Glomerular visceral epithelial cell (primary cell): ENCODE measurements around the gene B4GALNT4.
"Not testable (repeated sequence)": the region's sequence is repeated elsewhere in the genome, so short reads cannot be mapped to it uniquely, and the experiment has no call there.

Experiments
- DNase-seq: peaks from one replicate; pipeline ENCODE4 v3.0.0-alpha.2; 2016; ENCODE audit errors: extremely low spot score

The B4GALNT4 gene

DNA sequence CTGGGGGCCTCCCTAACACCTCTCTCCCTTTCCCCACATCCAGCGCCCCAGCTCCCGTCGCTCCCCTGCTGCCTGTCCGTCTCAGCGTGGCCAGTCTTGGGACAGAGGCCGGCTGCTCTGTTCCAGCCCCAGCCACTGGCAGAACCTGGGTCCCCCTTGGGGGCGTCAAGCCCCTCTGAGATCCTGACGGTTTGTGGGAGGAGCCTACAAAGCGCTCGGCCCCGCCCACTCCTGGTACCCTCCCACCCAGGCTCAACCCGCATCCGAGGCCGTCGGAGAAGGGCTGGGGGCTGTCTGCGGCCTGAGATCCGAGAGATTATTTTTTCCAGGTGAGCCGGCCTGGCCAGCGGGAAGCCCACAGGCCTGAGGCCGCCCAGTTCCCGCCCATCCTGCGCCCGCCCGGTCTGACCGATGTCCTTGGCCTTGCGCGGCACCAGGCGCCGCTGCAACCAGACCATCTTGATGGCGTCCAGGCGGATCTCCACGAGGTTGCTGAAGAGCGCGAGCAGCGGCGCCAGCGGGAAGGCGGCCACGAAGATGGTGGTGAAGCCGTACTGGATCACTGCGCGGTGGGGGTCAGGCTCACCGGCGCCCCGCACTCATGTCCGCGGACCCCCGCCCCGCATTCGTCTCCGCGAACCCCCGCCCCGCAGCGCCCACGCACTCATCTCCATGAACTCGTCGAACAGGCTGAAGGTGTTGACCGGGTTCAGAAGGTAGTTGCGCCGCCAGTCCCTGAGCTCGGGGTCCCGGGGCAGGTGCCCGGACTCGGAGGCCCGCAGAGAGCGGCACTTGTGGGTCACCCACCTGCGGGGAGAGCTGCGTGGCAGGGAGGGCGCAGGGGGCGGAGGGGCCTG, 51.0 kb downstream of the B4GALNT4 start:
- DNase-seq, result no peak

DNA sequence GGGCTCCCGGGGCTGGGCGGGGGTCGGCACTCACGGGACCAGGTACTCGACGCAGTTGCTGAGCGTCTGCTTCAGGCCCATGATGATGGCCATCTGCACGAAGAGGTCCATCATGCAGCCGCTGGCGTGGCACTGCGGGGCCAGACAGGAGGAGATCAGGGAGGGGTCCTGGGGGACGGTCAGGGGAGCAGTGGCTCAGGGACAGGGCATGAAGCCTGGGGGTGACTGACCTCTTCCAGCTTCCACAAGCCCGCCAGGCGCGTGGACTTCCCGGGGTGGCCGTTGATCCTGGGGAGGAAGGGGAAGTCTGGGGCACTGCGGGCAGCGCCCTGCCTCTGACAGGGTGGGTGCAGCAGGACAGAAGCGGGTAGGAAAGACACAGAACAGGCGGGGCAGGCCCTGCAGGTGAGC, 51.6 kb downstream of the B4GALNT4 start:
- DNase-seq, result no peak

DNA sequence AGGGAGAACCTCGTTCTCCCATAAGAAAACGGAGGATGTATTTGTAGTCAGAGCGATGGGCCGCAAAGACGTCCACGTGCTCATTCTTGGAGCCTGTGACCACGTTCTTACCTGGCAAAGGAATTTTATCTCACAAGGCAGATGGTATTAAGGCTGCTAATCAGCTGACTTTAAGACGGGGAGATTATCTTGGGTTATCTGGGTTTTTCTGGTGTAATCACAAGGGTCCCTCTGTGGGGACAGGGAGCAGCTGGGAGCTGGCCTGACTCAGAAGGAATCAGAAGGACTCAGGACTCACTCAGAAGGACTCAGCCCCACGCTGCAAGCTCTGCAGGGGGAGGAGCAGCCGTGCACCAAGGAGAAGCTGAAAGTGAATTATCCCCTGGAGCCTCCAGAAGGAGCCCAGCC, 53.0 kb downstream of the B4GALNT4 start:
- no peak for DNase-seq

DNA sequence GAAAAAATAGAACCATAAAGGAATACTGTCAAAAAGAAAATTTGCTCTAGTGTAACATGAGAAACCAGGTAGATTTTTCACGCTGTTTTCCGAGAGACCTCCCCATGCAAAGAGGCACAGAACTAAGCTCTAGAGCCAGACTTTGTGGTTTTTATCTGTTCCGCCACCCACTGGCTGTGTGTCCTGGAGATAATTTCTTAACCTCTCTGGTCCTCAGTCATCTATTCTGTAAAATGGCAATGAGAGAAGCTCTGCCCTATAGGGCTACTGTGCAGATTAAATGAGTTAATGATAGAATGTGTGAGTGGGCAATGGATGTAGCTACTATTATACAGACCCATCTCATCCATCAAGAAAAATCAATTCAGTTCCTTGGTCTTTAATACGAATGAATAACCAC, 54.9 kb downstream of the B4GALNT4 start:
- no peak for DNase-seq

DNA sequence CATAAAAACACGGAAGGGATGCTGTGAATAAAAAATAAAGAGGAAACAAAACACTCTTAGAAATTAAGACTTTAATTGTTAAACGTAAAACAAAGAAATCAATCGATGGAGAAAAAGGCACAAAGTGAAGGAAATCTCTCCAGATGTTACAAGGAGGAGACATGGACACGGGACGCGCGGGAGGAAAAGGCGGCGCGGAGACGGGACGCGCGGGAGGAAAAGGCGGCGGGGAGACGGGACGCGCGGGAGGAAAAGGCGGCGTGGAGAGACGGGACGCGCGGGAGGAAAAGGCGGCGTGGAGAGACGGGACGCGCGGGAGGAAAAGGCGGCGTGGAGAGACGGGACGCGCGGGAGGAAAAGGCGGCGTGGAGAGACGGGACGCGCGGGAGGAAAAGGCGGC, 55.5 kb downstream of the B4GALNT4 start:
- DNase-seq, result not testable (repeated sequence)

DNA sequence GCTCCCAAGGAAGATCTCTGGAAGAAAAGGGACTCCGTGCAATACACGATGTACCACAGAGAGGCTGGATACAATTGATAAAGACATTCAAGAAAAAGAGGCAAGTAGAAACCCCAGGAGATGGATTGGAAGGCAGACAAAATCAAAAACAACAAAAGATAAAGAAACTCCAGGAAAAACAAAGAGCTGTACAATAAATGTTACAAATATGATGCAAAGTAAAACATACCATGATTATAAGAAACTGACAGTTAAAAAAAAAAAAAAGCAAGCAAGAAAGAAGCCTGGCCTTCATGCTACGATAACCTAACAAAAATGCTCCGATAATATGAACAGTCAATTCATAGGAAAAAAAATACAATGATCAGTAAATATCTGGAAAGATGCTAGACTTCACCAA, 56.0 kb downstream of the B4GALNT4 start:
- DNase-seq, result no peak

DNA sequence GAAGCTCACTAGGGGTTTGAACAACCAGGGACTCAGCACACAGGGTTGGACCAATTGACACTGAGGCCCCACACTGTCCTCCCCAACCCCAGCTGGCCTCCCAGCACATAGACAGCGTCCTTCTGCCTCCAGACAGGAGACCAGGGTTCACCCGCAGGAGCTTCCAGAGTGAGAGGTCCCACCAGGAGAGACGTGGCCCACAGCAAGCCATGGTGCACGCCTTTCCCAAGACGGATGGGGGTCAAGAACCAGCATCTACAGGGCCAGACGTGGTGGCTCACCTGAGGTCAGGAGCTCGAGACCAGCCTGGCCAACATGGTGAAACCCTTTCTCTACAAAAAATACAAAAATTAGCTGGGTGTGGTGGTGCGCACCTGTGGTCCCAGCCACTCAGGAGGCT, 57.6 kb downstream of the B4GALNT4 start:
- DNase-seq, result no peak

DNA sequence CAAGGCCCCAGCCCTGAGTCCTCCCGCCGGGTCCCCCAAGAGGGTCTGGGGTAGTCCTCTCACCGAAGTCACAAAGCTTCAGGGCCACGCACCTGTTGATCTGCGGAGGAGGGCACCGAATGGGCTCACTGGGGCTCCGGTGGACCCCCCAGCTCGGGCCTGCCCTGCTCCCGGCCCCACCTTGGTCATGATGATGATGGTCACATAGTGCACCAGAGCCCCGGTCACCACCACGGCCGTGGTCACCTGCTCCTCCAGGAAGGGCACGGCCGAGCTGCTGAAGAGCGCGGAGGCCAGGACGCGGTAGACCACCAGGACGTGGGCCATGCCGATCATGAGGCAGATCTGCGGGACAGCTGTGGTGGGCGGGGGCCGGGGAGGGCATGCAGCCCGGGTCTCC, 59.0 kb downstream of the B4GALNT4 start:
- DNase-seq, result no peak

DNA sequence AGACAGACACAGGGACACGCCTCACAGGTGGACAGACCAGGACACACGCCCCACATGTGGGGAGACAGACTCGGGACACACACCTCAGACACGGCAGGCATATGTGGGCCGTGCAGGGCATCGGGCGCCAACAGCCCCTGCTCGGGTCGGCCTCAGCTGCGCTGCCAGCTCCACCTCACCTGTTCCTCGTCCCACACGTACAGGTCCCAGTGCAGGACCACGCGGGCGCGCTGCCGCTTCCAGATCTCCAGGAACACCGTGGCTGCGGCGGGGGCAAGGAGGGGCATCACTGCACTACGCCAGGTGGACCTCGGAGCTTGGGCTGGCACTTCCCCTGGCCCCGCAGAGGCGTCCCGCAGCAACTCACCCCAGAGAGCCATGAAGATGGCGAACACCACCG, 60.1 kb downstream of the B4GALNT4 start:
- no peak for DNase-seq

DNA sequence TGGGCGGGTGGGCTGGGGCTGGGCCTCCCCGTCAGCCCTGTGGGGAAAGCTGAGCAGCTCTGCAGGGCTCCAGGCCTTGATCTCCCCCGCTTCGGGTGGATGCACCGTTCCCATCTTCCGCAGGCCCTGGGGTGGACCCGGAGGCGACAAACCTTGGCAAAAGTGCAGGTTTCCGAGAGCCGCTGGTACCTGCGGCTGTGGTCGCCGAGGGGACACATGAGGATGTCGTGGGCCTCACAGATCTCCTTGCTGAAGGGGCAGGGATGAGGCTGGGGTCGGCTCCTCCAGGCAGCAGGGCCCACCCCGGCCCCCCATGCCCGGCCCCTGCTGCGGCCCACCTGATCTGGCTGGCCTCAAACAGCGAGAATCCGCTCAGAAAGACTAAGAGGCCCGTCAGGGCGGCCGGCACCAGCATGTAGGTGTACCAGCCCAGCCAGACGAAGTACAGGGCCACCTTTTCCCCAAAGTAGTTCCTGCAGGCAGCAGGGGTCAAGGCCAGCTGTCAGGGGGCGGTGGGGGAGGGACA, 60.7 kb downstream of the B4GALNT4 start:
- DNase-seq, result no peak
